CD14-positive monocyte (primary cell): ENCODE measurements around the gene NLRP9. TPM values are rescaled to one million over a fixed set of nuclear protein-coding genes. Genes with fewer than 3 reads are reported as not detected.

Source experiments
- DNase-seq, 3 donors: peaks; one replicate each; pipeline ENCODE4 v3.0.0-alpha.2; 2011 to 2022
- H2AFZ ChIP-seq: 2 replicates; pipeline ENCODE4 v1.6.0; 2012; ENCODE audit warnings: mild to moderate bottlenecking, low read depth, low read length, inconsistent platforms; ENCODE audit not compliant: insufficient read depth, poor library complexity, severe bottlenecking
- H3K27ac ChIP-seq, 2 donors: 1 replicate in 1 of 2; 2 replicates in 1 of 2; pipeline ENCODE4 v1.5.1; 2012 to 2013; ENCODE audit warnings: low read length in 2 of 2, control low read depth in 1 of 2, inconsistent platforms in 1 of 2, low read depth in 1 of 2, mild to moderate bottlenecking in 1 of 2
- H3K27me3 ChIP-seq, 2 donors: one replicate each; pipeline versions ENCODE4 v1.6.0 to v1.6.1; 2011 to 2013; ENCODE audit warnings: low read length in 2 of 2; ENCODE audit not compliant: control insufficient read depth in 2 of 2, insufficient read depth in 2 of 2
- H3K36me3 ChIP-seq, 2 donors: replicated peaks in 1 of 2; 1 replicate in 1 of 2; 2 replicates in 1 of 2; pipeline versions ENCODE4 v1.5.1 to v1.6.1; 2012 to 2013; ENCODE audit warnings: low read length in 2 of 2, control low read depth in 1 of 2, inconsistent platforms in 1 of 2, mild to moderate bottlenecking in 1 of 2; ENCODE audit not compliant: insufficient read depth in 2 of 2, control insufficient read depth in 1 of 2
- H3K4me1 ChIP-seq, 2 donors: 1 replicate in 1 of 2; 2 replicates in 1 of 2; pipeline versions ENCODE4 v1.5.1 to v1.6.1; 2012 to 2013; ENCODE audit warnings: low read length in 2 of 2, control low read depth in 1 of 2, inconsistent platforms in 1 of 2, mild to moderate bottlenecking in 1 of 2, moderate library complexity in 1 of 2; ENCODE audit not compliant: insufficient read depth in 2 of 2, control insufficient read depth in 1 of 2
- H3K4me2 ChIP-seq: replicated peaks from 2 replicates; pipeline ENCODE3; 2012; ENCODE audit warnings: low read length, moderate library complexity, mild to moderate bottlenecking; ENCODE audit not compliant: poor library complexity, severe bottlenecking; ENCODE audit errors: extremely low read depth
- H3K4me3 ChIP-seq, 3 experiments: fragments of 200-600 bp in 1 of 3; sonication (generic) in 1 of 3; replicated peaks in 1 of 3; 1 replicate in 2 of 3; 2 replicates in 1 of 3; pipeline ENCODE4 v1.5.1; 2011 to 2013; ENCODE audit warnings: low read length in 3 of 3, mild to moderate bottlenecking in 3 of 3, control low read depth in 2 of 3, low read depth in 2 of 3, inconsistent platforms in 1 of 3, moderate library complexity in 1 of 3
- H3K79me2 ChIP-seq: 2 replicates; pipeline ENCODE4 v1.6.0; 2012; ENCODE audit warnings: mild to moderate bottlenecking, control low read depth, inconsistent platforms, low read length, moderate library complexity; ENCODE audit not compliant: insufficient read depth
- H3K9ac ChIP-seq: 2 replicates; pipeline ENCODE4 v1.6.0; 2017; ENCODE audit warnings: low read length, mild to moderate bottlenecking; ENCODE audit not compliant: insufficient read depth, poor library complexity, severe bottlenecking
- H3K9me3 ChIP-seq, 2 donors: replicated peaks in 1 of 2; 1 replicate in 1 of 2; 2 replicates in 1 of 2; pipeline versions ENCODE4 v1.5.1 to v1.6.1; 2012 to 2013; ENCODE audit warnings: low read length in 2 of 2, control low read depth in 1 of 2; ENCODE audit not compliant: control insufficient read depth in 1 of 2, insufficient read depth in 1 of 2
- H4K20me1 ChIP-seq: 2 replicates; pipeline ENCODE4 v1.6.0; 2012; ENCODE audit warnings: mild to moderate bottlenecking, low read length, control low read depth, moderate library complexity; ENCODE audit not compliant: insufficient read depth
- H3K27ac Mint-ChIP-seq, 7 donors: one replicate each; pipeline ENCODE4 v1.8.0; 2020; ENCODE audit warnings: mild to moderate bottlenecking in 7 of 7, mixed read lengths in 7 of 7, moderate library complexity in 6 of 7, inconsistent platforms in 2 of 7
- H3K27me3 Mint-ChIP-seq, 3 donors: one replicate each; pipeline ENCODE4 v1.8.0; 2021 to 2022; ENCODE audit warnings: low read depth in 3 of 3, mild to moderate bottlenecking in 3 of 3, mixed read lengths in 3 of 3, moderate library complexity in 3 of 3, inconsistent platforms in 1 of 3
- H3K36me3 Mint-ChIP-seq, 2 donors: one replicate each; pipeline ENCODE4 v1.8.0; 2020; ENCODE audit warnings: mixed read lengths in 2 of 2, inconsistent platforms in 1 of 2, mild to moderate bottlenecking in 1 of 2
- H3K4me1 Mint-ChIP-seq: one replicate; pipeline ENCODE4 v1.8.0; 2020; ENCODE audit warnings: mild to moderate bottlenecking, mixed read lengths
- H3K4me3 Mint-ChIP-seq, 2 donors: one replicate each; pipeline ENCODE4 v1.8.0; 2020; ENCODE audit warnings: mild to moderate bottlenecking in 2 of 2, mixed read lengths in 2 of 2, moderate library complexity in 1 of 2
- H3K9me3 Mint-ChIP-seq, 7 donors: one replicate each; pipeline ENCODE4 v1.8.0; 2020 to 2022; ENCODE audit warnings: mixed read lengths in 7 of 7, mild to moderate bottlenecking in 6 of 7, moderate library complexity in 6 of 7, inconsistent platforms in 2 of 7
- CTCF ChIP-seq: fragments of 200-600 bp; IDR thresholded peaks from one replicate; pipeline ENCODE4 v1.8.0; 2022; ENCODE audit warnings: antibody characterized with exemption, mild to moderate bottlenecking
- WGBS: methylation state at CpG from one replicate; pipeline ENCODE4 v1.1.5; 2013; ENCODE audit warnings: missing lambda C conversion rate; ENCODE audit not compliant: insufficient coverage; 5-methylcytosine and 5-hydroxymethylcytosine counted together
- intact Hi-C, 2 donors: fragments of 100-400 bp; cut with micrococcal nuclease; formaldehyde crosslinking; loops; one replicate each; pipeline versions ENCODE4 v1.15.0 to v1.15.1; 2023
- polyA plus RNA-seq, 3 donors: library from polyadenylated mRNA; depleted of rRNA in 1 of 3; unstranded in 2 of 3; stranded (reverse) in 1 of 3; fragments of 300-500 nt in 2 of 3; fragments of >200 nt in 1 of 3; fragmentation: Illumina TruSeq in 2 of 3; gene quantifications; 1 replicate in 2 of 3; 2 replicates in 1 of 3; pipeline ENCODE4 v1.2.3, GENCODE V29; 2012 to 2021

The NLRP9 gene
- polyA plus RNA-seq, 3 donors = not detected

GRCh38 chr19:55670280-55671053 lies 67.7 kb downstream of the NLRP9 start:
- no peak overlapping the region for H3K9ac ChIP-seq
- Mint-ChIP-seq H3K9me3 (peaks cover 0 to 2% (median 0%) of the 10 kb centered on the region in 7 donors), H3K4me1 (peaks cover 12% of the 10 kb centered on the region), H3K36me3 (peaks cover 68 to 86% of the 10 kb centered on the region in 2 donors), H3K4me3 (no peak overlapping the region), H3K27ac (peak overlapping the region in 5 of 7 donors; percentile 11 to 68 (median 48)), H3K27me3 (no peaks in the 10 kb centered on the region)
- H3K9me3 ChIP-seq = no peaks in the 10 kb centered on the region
- H3K79me2 ChIP-seq = peaks cover 87% of the 10 kb centered on the region
- peaks cover 5 to 7% of the 10 kb centered on the region in 2 donors for H3K4me1 ChIP-seq
- no peak overlapping the region for H3K4me2 ChIP-seq
- H3K27ac ChIP-seq = peak overlapping the region in 1 of 2 donors; percentile 14
- TF ChIP-seq CTCF = no peak
- 94% methylated on average over 22 of the region's 23 CpGs for WGBS
- peaks cover 91% of the 10 kb centered on the region for H4K20me1 ChIP-seq
- DNase-seq = peak in 2 of 3 donors; percentile 14 to 47
- peaks cover 62 to 77% of the 10 kb centered on the region in 2 donors for H3K36me3 ChIP-seq
- H3K4me3 ChIP-seq = no peak overlapping the region
- H3K27me3 ChIP-seq = no peaks in the 10 kb centered on the region
- intact Hi-C loops = loop anchor here in 1 of 2 donors (2.0 kb wide), 1 partner anchor 14 kb away; no protein-coding TSS in a partner anchor
- H2AFZ ChIP-seq = no peak overlapping the region

GRCh38 chr19:55669418-55670279 lies 68.6 kb downstream of the NLRP9 start:
- Mint-ChIP-seq H3K36me3 (peaks cover 72 to 92% of the 10 kb centered on the region in 2 donors), H3K27me3 (no peaks in the 10 kb centered on the region), H3K4me1 (peaks cover 12% of the 10 kb centered on the region), H3K4me3 (no peak overlapping the region), H3K9me3 (peaks cover 0 to 2% (median 0%) of the 10 kb centered on the region in 7 donors), H3K27ac (peak overlapping the region in 1 of 7 donors; percentile 30)
- Histone ChIP-seq H3K9me3 (no peaks in the 10 kb centered on the region), H3K4me3 (no peak overlapping the region), H3K27ac (no peak overlapping the region), H3K4me2 (no peak overlapping the region), H3K4me1 (peaks cover 4 to 5% of the 10 kb centered on the region in 2 donors), H3K36me3 (peaks cover 67 to 85% of the 10 kb centered on the region in 2 donors), H3K27me3 (no peaks in the 10 kb centered on the region), H4K20me1 (peaks cover 98% of the 10 kb centered on the region), H3K9ac (no peak overlapping the region), H2AFZ (no peak overlapping the region), H3K79me2 (peaks cover 90% of the 10 kb centered on the region)
- DNase-seq = no peak
- 88% methylated on average over 26 of the region's 43 CpGs for WGBS
- intact Hi-C loops = loop anchor here in 1 of 2 donors (2.0 kb wide), 1 partner anchor 13 kb away; no protein-coding TSS in a partner anchor
- TF ChIP-seq CTCF = no peak
